HG02623 (cell line): ENCODE measurements around the gene ZNF593.

Experiments
- ATAC-seq: cut with Tn5 transposase; IDR thresholded peaks from one replicate; pipeline ENCODE4 v1.9.1; 2021; ENCODE audit warnings: moderate library complexity; ENCODE audit not compliant: unreplicated experiment

Gene ZNF593

GRCh38 chr1:26145960-26146294, 23.8 kb upstream of the ZNF593 start:
- ATAC-seq = no peak

- ATAC-seq = no peak
Observed at GRCh38 chr1:26148887-26149286, 20.8 kb upstream of the ZNF593 start.

- ATAC-seq = no peak
Observed at GRCh38 chr1:26153966-26154532, 15.7 kb upstream of the ZNF593 start.

- no peak for ATAC-seq
Observed at GRCh38 chr1:26154750-26155149, 15.0 kb upstream of the ZNF593 start.

DNA sequence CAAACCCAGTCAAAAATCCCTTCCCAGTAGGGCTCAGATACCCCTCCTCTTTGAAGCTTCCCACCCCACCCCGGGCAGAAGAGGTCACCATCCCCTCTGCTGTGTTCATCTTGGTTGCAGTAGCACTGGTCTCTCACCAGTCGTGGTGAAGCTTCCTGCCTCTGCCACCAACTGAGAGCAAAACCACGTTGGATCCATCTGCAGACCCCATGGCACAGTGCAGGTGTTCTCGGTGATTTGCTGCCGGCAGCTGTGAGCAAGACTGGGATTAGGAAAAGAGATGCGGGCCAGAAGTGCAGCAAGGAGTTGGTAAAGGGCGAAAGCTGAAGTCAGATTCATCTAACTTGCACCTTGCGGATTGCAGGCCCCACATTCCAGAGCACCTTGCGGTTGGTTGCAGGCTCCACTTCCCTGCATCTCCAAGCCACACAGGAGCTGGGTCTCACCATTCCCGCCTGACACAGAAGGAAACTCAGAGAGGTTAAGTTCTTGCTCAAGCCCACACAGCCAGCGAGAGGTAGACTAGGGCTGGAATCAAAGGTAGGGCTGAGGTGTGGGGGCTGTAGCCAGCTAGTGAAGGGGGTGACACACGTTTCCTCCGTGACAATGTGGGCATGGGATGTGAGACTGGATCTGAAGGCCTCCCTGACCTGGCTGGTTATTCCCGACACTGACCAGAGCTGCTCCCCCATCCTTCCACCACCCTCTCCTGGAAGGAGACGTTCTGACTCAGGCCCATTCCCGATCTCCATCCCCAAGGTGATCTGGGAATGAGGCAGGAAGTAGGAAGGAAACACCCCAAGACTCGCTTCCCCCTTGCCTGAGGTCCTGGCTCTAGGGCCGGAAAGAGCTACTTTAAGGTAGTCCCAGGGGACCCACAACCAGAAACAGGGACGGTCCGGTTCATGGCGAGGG, 14.1 kb upstream of the ZNF593 start:
- no peak for ATAC-seq

GRCh38 chr1:26156285-26157038, 13.2 kb upstream of the ZNF593 start:
- ATAC-seq = no peak

- ATAC-seq = no peak
Observed at GRCh38 chr1:26158271-26158907, 11.3 kb upstream of the ZNF593 start.

DNA sequence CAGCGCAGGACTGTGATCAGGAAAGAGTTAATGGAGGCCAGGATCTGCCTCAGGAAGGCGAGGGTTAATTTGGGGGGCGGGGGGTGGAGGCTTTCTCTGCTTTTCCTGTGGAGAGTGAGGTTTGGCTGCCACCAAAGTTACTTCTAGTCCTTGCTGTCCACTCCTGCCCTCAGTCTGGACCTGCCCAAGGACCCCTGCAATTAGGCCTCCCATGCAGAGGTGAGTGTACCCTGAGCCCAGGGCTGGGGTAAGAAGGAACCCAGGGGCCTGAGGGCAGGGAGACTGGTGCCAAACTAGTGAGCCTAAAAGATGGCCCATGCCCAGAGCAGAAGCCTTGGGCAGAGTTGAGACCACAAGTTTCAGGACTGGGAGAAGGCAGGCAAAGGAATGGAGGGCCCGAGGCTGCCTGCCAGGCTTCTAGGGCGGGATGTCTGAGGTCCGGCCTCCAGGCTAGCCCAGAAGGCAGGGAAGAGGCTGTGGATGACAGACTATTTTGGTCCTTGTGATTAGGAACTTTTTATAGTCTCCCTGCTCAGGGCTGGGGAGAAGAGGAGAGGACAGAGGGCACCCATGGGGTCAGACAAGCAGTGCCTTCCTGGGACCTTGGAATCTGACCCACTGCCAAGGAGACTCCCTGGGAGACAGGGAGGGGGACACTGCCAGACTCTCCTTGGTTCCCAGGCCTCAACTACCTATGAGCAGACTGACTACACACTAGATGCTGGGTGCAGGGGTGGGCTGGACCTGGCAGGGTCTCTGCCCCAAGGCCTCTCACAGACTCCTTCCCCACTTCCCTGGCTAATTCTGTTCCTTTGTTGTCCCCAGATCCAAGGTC, 10.6 kb upstream of the ZNF593 start, which contains the start of gene FAM110D:
Gene FAM110D (plus strand): TSS at position 172 of the 835 bp plus-strand sequence. CDS start 2,213 bp downstream, outside the sequence.
- ATAC-seq = no peak

DNA sequence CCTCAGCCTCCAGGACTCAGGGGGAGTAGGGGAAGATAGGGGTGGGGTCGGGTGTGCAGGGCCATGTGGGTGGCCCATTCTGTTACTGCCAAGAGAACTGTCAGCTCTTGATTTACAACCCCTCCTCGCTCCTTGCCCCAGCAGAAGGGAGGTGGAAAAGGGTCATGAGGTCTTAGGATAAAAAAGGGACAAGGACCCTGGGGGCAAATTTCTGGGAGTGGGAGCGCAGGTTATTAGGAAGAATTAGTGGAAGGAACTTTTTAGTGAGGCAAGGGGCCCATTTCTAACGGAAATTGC, 10.0 kb upstream of the ZNF593 start:
- no peak for ATAC-seq

- ATAC-seq = no peak
Observed at GRCh38 chr1:26160527-26161414, 8.9 kb upstream of the ZNF593 start.

- no peak for ATAC-seq
Observed at GRCh38 chr1:26161415-26162219, 8.1 kb upstream of the ZNF593 start.

- ATAC-seq = no peak
Observed at GRCh38 chr1:26162220-26162709, 7.4 kb upstream of the ZNF593 start.

DNA sequence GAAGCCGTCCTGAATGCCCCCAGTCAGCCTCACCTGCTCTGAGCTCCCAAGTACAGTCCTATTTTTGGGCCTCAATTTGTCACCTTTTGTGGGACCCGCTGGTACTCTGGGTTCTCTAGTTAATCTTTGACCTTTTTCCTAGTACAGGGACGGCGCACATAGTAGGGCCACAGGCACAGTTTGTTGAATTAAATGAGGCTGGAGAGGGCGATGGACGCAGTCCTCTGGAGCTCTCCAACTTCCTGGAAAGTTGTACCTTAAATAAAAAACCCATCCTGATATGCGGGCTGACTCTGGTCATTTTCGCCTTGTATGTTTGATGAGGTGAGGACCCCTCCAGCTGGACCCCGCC, 6.0 kb upstream of the ZNF593 start:
- no peak for ATAC-seq

DNA sequence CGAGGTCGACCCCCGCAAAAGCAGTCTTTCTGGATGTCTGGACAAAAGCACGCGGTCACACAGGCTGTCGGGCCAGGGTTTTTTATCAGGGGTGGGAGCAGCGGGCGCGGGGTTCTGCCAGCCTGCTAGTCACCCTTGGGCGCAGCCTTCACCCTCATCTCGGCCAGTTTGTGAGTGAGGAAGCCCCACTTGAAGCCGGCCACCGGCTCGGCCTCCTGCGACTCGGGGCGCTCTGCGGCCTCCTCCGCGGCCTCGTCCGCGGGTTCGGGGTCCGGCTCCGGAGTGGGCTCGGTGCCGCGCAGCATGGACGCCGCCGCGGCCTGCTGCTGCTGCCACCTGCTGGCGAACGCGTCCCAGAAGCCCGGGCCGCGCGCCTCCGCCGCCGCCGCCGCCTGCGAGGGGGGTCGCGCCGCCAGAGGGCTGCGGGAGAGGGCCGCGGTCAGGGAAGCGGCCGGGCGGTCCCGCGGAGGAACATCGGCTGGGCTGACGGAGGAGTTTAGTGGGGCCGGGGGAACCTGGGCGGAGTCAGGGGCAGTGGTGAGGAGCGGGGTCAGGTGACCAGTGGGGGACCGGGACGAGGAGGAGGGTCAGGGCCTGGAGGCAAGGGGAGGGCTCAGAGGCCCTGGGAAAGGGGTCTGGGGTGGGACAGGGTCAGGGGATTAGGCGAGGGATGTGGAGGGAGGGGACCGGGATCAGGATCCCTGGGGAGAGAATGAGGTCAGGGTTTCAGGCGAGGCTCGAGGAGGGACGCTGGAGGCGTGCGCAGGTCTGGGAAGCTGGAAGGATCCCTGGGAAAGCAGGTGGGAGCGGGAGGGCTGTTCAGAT, 5.5 kb upstream of the ZNF593 start:
- ATAC-seq = no peak

- no peak for ATAC-seq
Observed at GRCh38 chr1:26164861-26165842, 4.6 kb upstream of the ZNF593 start.

DNA sequence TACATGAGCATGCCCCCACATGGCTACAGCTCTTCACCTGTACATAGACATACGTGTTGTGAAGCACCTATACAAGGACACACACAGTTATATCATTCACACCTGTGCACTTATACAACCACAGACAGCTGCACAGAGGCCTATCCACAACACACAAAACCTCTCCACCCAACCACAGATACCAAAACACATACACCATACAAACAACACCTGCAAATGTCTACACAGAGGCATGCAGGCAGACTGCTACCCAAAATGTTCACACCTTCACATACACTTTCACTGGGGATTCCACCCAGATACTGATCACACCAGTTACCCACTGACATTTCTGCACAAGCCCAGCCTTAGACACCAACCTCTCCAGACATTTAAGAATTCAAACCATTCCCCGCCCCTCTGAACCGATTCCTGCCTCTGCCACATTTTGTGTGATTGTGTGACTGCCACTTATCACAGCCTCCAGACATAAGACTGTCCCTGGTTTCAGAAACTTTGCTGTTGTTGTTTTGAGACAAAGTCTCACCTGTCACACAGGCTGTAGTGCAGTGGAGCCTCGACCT, 2.9 kb upstream of the ZNF593 start:
- no peak for ATAC-seq
